ENCODE measurements around the gene OR2J2.
"Not testable (repeated sequence)": the region's sequence is repeated elsewhere in the genome, so short reads cannot be mapped to it uniquely, and the experiment has no call there.

DNA sequence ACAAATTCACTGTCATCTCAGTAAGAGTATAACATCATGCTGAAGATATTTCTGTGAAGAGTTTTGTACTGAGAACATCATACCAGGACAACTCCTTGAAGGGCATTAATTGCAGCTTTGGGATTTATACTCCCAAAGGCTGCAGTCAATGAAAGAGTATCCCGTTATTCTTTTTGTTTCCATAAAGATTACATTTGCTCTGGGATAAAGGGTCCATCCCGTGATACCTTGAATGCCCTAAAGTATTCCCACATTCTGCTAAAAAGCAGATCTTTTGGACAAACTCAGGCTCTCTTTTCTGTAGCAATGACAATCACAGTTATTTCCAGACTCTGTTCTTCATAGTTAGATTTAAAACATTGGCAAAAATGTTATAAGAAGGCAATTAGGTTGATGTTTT lies at the start of gene OR2J2:
- TF ChIP-seq, protein P1, sequence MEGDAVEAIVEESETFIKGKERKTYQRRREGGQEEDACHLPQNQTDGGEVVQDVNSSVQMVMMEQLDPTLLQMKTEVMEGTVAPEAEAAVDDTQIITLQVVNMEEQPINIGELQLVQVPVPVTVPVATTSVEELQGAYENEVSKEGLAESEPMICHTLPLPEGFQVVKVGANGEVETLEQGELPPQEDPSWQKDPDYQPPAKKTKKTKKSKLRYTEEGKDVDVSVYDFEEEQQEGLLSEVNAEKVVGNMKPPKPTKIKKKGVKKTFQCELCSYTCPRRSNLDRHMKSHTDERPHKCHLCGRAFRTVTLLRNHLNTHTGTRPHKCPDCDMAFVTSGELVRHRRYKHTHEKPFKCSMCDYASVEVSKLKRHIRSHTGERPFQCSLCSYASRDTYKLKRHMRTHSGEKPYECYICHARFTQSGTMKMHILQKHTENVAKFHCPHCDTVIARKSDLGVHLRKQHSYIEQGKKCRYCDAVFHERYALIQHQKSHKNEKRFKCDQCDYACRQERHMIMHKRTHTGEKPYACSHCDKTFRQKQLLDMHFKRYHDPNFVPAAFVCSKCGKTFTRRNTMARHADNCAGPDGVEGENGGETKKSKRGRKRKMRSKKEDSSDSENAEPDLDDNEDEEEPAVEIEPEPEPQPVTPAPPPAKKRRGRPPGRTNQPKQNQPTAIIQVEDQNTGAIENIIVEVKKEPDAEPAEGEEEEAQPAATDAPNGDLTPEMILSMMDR (conservative IDR thresholded peaks at IDR 0.05; ENCODE audit: low read depth, low read length) = not testable (repeated sequence)
- not testable (repeated sequence) for TF ChIP-seq POLR2A (IDR thresholded peaks at IDR 0.05; ENCODE audit: low read depth, low read length); RFX5 (IDR thresholded peaks at IDR 0.05; ENCODE audit: low read depth, low read length); RAD21 (IDR thresholded peaks at IDR 0.05; ENCODE audit: low read length)

Measured in IMR-90 (cell line).